K562 (cell line): Measurements from ENCODE around the gene GFAP. TPM values are rescaled to one million over a fixed set of nuclear protein-coding genes. Genes with fewer than 3 reads are reported as not detected.

ENCODE experiments used
- CAMTA2 ChIP-seq: fragments of 250-450 bp; sonication (Bioruptor Pico); conservative IDR thresholded peaks from 2 replicates; pipeline ENCODE4 v1.5.1; 2022
- DACH1 ChIP-seq: fragments of 450-650 bp; IDR thresholded peaks from 2 replicates; pipeline ENCODE4 v1.6.1; 2018; ENCODE audit not compliant: partially characterized antibody
- DNMT1 ChIP-seq: fragments of 450-650 bp; IDR thresholded peaks from 2 replicates; pipeline ENCODE4 v1.6.1; 2016; ENCODE audit warnings: antibody characterized with exemption, mild to moderate bottlenecking
- MAZ ChIP-seq, 2 experiments: fragments of 450-650 bp in 1 of 2; sonication (generic) in 1 of 2; formaldehyde crosslinking; IDR thresholded peaks in 1 of 2; conservative IDR thresholded peaks in 1 of 2; 2 replicates each; pipeline versions ENCODE4 v1.4.0 to v1.5.0; 2020; ENCODE audit warnings: mild to moderate bottlenecking in 1 of 2, missing genetic modification reagents in 1 of 2
- MYC ChIP-seq, 2 experiments: fragments of 250-450 bp in 1 of 2; sonication (Bioruptor Pico) in 1 of 2; IDR thresholded peaks; 2 replicates each; pipeline versions ENCODE4 v1.5.1 to v1.6.1; 2012 to 2021; ENCODE audit warnings: low read depth in 2 of 2, borderline replicate concordance in 1 of 2, improper control_type of control experiment in 1 of 2, low read length in 1 of 2, mild to moderate bottlenecking in 1 of 2, moderate library complexity in 1 of 2
- NCOA1 ChIP-seq: fragments of 450-650 bp; IDR thresholded peaks from 2 replicates; pipeline ENCODE4 v1.6.1; 2016; ENCODE audit warnings: low read depth
- NCOR1 ChIP-seq: fragments of 450-650 bp; IDR thresholded peaks from 2 replicates; pipeline ENCODE4 v1.6.1; 2016; ENCODE audit warnings: mild to moderate bottlenecking, moderate library complexity
- NONO ChIP-seq, 2 experiments: fragments of 200-400 bp in 1 of 2; fragments of 450-650 bp in 1 of 2; formaldehyde crosslinking in 1 of 2; IDR thresholded peaks; 2 replicates each; pipeline ENCODE4 v1.6.1; 2017; ENCODE audit warnings: low read depth in 2 of 2, mild to moderate bottlenecking in 2 of 2, moderate library complexity in 2 of 2, low read length in 1 of 2
- SIN3A ChIP-seq, 2 experiments: fragments of 150-350 bp in 1 of 2; IDR thresholded peaks; 2 replicates each; pipeline ENCODE4 v1.6.1; 2011 to 2016; ENCODE audit warnings: borderline replicate concordance in 2 of 2, low read depth in 2 of 2, low read length in 2 of 2, mild to moderate bottlenecking in 2 of 2, moderate library complexity in 2 of 2; ENCODE audit not compliant: control insufficient read depth in 1 of 2
- SIN3B ChIP-seq: fragments of 450-650 bp; IDR thresholded peaks from 2 replicates; pipeline ENCODE4 v1.6.1; 2017; ENCODE audit warnings: low read depth, mild to moderate bottlenecking, moderate library complexity
- SOX6 ChIP-seq: fragments of 450-650 bp; IDR thresholded peaks from 2 replicates; pipeline ENCODE4 v1.6.1; 2014; ENCODE audit warnings: mild to moderate bottlenecking
- TAF7 ChIP-seq: fragments of 450-650 bp; IDR thresholded peaks from 2 replicates; pipeline ENCODE4 v1.6.1; 2016; ENCODE audit warnings: missing genetic modification characterization, missing compliant biosample characterization
- ZBTB8A ChIP-seq: fragments of 450-650 bp; IDR thresholded peaks from 2 replicates; pipeline ENCODE4 v1.6.1; 2018; ENCODE audit warnings: mild to moderate bottlenecking, moderate library complexity; ENCODE audit not compliant: partially characterized antibody
- ZNF717 ChIP-seq: fragments of 250-450 bp; sonication (Bioruptor Pico); IDR thresholded peaks from 2 replicates; pipeline ENCODE4 v1.5.0; 2021
- ZNF79 ChIP-seq: fragments of 250-450 bp; sonication (Bioruptor Pico); IDR thresholded peaks from 2 replicates; pipeline ENCODE4 v1.4.0; 2020; ENCODE audit warnings: low read depth, mild to moderate bottlenecking, moderate library complexity
- polyA plus RNA-seq, 8 experiments: library from polyadenylated mRNA; depleted of rRNA in 4 of 8; stranded (reverse) in 5 of 8; unstranded in 3 of 8; fragments of >200 nt; fragmentation: Nextera tagmentation in 2 of 8; fragmentation: Illumina TruSeq in 1 of 8; extraction: Ambion mirVana in 2 of 8; extraction: Trizol in 1 of 8; gene quantifications; 2 replicates each; pipeline versions ENCODE4 v1.2.1 to v1.2.3, GENCODE V29; 2011 to 2014; ENCODE audit warnings: inconsistent platforms in 1 of 8, missing spikeins in 1 of 8
- total RNA-seq, 7 experiments: library from RNA; depleted of rRNA in 6 of 7; stranded (reverse); fragments of >200 nt in 6 of 7; fragmentation: Illumina TruSeq in 2 of 7; extraction: Trizol in 2 of 7; gene quantifications; 2 replicates each; pipeline versions ENCODE4 v1.2.1 to v1.2.3, GENCODE V29; 2011 to 2021; ENCODE audit warnings: low replicate concordance in 1 of 7

The GFAP gene
- total and polyA plus RNA-seq, 9 of the 15 experiments (the other 6 are each of a cell fraction or from before 2014, with no cell fraction given), result 0.07 to 1.4 (median 0.60) TPM; not detected in 1

- peak; percentile 97 to 98 for TF ChIP-seq SIN3A (IDR thresholded peaks at IDR 0.05; ENCODE audit: borderline replicate concordance in 2 of 2, control insufficient read depth in 1 of 2, low read depth in 2 of 2, low read length in 2 of 2)
- no peak for TF ChIP-seq ZNF717 (CRISPR knock-in tag)
- 0 out of 2 replicates have a peak, but pooled peaks have one; percentile 65 for TF ChIP-seq CAMTA2 (CRISPR knock-in tag)
- TF ChIP-seq SIN3B, result peak; percentile 94
- peak; percentile 60; the same call in 1 of the 2 replicates for TF ChIP-seq SOX6
- peak; percentile 53 for TF ChIP-seq NCOR1
- TF ChIP-seq MYC (IDR thresholded peaks at IDR 0.05; ENCODE audit: low read depth, low read length), result peak; percentile 97
- TF ChIP-seq MYC (CRISPR knock-in tag; IDR thresholded peaks at IDR 0.05; ENCODE audit: borderline replicate concordance, low read depth), result peak; percentile 90
- peak; percentile 77 for TF ChIP-seq TAF7 (tag)
- TF ChIP-seq NCOA1, result peak; percentile 72; the same call in 1 of the 2 replicates
- TF ChIP-seq MAZ (CRISPR knock-in tag; conservative IDR thresholded peaks at IDR 0.05 in 1 of 2, IDR thresholded peaks at IDR 0.05 in 1 of 2), result peak; percentile 82 to 88
- TF ChIP-seq NONO (IDR thresholded peaks at IDR 0.05; ENCODE audit: low read depth in 2 of 2, low read length in 1 of 2), result peak in 1 of 2 experiments; percentile 69; a peak in 1 of 4 replicates
- TF ChIP-seq ZNF79 (CRISPR knock-in tag), result no peak
- TF ChIP-seq DACH1, result peak; percentile 99
- no peak for TF ChIP-seq DNMT1
- TF ChIP-seq ZBTB8A, result no peak
Observed at GRCh38 chr17:44899074-44899782, 16.1 kb downstream of the GFAP start, which contains the start of gene EFTUD2 (continued).
